Glomerular endothelial cell (primary cell): ENCODE results near the gene CTPS1. TPM values are rescaled to one million over a fixed set of nuclear protein-coding genes. Genes with fewer than 3 reads are reported as not detected.

Source experiments
- DNase-seq: peaks from one replicate; pipeline ENCODE4 v3.0.0-alpha.2; 2011; ENCODE audit warnings: low read depth, low spot score; ENCODE audit errors: extremely low read depth
- total RNA-seq: library from RNA; depleted of rRNA; stranded (reverse); fragments of >200 nt; gene quantifications from 2 replicates; pipeline ENCODE4 v1.2.3, GENCODE V29; 2015

The CTPS1 gene
- total RNA-seq, 1 donor from 2014 or later: 69.9 TPM

DNA sequence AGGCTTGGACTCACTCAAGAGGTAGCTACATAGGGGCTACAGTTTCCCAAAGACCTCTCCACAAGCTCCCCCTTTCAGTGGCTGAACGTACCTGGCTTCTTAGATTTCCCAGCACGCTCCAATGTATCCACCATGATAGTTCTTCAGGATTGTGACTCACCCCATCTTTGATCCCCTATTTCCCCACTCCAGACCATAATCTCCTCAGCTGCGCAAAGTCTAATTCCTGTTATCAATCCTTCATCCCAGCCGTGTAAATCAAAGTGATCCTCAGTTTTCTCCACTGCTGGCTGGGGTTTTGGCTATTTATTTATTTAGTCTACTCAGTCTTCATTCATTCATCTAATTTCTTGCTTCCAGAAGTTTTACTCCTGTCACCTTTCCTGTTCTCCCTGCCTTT is 13.1 kb upstream of the CTPS1 start:
- no peak for DNase-seq

- DNase-seq: no peak
Observed at GRCh38 chr1:40969445-40969844, 10.1 kb upstream of the CTPS1 start.

DNA sequence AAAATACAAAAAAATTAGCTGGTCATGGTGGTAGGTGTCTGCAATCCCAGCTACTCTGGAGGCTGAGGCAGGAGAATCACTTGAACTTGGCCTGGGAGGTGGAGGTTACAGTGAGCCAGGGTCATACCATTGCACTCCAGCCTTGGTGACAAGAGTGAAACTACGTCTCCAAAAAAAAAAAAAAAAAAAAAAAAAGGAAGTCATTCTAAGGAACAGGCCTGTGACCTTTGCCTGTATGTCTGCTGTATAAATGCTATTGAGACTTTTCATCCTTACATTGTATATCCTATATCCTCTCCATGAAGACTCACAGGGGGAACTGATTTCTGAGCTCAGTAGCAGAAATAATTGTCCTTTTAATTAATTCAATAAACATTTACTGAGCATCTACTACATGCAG is 7.5 kb upstream of the CTPS1 start:
- DNase-seq: no peak

DNA sequence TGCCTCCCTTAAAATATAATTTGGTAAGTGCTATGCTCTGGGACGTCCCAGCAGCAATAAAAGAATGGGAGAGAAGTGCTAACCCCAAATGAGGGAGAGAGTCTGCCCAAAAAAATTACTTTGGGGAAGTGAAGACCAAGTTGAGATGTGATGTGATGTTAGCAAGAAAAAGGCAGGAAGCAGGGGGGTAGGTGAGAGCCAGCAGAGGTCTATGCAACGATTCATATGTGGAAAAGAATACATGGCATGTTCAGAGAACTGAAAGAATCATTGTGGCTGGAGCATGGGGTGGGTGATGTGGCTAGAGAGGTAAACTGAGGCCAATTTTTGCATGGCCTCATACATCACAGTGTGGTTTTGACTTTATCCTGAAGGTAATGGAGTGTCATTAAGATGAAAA is 5.6 kb upstream of the CTPS1 start:
- DNase-seq: no peak

- no peak for DNase-seq
Observed at GRCh38 chr1:40974945-40975344, 4.6 kb upstream of the CTPS1 start.

GRCh38 chr1:40976952-40977690 is 2.4 kb upstream of the CTPS1 start:
- DNase-seq: no peak

DNA sequence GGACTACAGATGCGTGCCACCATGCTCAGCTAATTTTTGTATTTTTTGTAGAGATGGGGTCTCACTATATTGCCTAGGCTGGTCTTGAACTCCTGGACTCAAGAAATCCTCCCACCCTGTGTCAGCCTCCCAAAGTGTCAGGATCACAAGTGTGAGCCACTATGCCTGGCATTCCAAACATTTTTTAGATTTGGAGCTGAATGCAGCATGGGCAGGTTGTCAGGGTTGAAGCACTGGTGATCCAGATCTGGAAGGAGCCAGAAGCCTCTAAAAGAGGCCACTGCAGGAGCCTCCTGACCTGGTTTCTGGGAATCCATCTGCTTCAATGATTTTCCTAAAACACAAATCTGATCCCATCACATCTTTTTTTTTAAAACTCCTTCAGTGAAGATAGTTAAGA is 1.8 kb upstream of the CTPS1 start:
- no peak for DNase-seq

- no peak for DNase-seq
Observed at GRCh38 chr1:40978886-40979240, 633 bp upstream of the CTPS1 start.

DNA sequence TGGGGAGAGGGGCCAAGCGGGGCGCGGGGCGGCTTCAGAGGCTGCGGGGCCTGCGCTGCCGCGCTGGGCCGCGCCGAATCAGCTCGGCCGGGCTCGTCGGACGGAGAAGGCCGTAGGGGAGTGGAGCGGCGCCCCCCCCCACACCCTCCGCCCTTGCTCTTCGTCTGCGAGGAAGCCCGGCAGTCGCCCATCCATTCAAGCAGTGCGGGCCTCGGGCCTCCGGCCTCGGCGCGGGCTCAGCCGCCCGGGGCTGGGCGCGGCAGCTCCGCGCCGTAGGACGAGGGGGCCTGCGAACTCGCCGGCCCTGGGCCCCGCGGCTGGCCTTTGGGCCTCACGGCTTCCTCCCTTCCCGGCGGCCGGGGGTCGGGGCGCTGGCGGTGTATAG is 564 bp downstream of the CTPS1 start:
- no peak for DNase-seq

DNA sequence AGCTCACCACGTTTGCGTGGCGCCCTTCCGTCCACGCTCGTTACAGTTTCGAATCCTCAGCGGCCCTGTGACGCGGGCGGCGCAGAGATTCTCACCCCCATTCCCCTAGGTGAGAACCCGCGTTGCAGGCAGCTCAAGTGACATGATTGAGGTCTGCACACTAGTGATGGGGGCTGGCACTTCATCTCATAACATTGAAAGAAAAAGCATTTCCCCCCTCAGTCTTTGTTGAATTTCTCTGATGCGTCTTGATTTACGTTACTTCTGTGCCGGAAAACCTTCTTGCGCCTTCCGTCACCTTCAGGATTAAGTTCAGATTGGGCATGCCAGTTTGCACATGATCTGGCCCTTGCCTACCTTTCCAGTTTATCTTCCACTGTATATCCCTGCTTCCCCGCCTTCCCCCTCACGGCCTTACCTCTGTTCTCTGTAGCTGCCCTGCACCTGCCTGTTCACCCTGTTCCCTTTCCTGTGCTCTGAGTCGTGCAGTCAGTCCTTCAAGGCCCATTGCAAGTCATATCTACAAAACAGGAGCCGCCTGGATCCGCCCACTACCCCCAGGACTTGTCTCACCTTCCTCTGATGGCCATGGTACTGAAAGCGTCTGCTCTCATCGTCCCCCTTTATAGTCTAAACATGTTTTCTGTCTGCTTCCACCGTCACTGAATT is 1.1 kb downstream of the CTPS1 start:
- no peak for DNase-seq

GRCh38 chr1:40981691-40982448 is 2.4 kb downstream of the CTPS1 start:
- no peak for DNase-seq

GRCh38 chr1:40982721-40983120 is 3.2 kb downstream of the CTPS1 start:
- DNase-seq: no peak

- DNase-seq: no peak
Observed at GRCh38 chr1:40983286-40983685, 3.8 kb downstream of the CTPS1 start.

GRCh38 chr1:40984066-40984465 is 4.6 kb downstream of the CTPS1 start:
- no peak for DNase-seq

DNA sequence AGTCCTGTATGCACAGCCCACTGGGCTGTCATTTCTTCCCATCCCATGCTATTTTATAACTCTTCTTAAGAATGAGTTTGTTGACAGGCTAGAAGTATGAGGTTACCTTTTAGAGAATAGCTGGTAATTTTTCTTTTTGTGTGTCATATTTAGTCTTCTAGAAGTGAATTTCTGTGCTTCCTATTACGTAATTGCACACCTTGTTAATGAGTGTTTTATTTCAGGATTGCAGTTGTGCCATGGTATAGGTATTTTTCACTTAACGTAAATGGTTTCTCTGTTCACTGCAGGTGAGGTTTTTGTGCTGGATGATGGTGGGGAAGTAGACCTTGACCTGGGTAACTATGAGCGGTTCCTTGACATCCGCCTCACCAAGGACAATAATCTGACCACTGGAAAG is 5.0 kb downstream of the CTPS1 start:
- no peak for DNase-seq

GRCh38 chr1:40985161-40985560 is 5.7 kb downstream of the CTPS1 start:
- no peak for DNase-seq

DNA sequence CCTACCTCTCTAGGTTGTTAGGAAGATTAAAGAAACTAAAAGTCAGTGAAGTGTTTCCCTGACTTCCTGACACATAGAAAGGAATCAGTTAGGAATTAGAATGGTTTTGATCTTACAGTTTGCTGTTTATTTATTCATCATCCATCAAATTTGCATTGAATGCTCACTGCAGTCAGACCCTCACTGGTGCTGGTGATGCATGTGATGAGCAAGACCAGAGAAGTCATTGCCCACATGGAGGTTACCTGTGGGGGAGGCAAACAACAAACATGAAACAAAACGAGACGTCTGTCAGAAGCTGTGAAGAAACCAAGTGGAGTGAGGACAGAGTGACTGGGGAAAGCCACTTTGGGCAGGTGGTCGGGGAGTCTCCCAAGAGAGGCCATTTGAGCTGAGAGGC is 6.4 kb downstream of the CTPS1 start:
- DNase-seq: no peak

DNA sequence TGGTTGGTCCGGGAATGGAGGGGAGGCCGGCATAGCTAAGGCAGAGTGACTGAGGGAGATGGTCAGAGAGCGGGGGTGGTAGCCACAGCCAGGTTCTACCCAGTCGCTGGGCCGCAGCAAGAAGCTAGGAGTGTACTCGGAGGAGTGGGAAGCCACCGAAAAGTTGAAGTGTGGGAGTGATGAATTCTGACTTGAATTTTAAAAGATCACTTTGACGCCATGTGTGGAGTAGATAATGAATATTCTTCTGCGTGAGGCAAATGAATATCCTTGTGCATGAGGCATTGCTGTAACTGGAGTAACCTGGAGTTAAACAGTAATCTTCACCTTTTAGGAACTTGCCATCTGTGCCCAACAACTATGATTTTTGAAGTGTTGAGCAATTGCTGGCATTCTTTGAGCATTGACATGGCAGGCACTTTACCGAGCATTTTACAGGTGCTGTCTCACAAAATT is 6.9 kb downstream of the CTPS1 start:
- no peak for DNase-seq

DNA sequence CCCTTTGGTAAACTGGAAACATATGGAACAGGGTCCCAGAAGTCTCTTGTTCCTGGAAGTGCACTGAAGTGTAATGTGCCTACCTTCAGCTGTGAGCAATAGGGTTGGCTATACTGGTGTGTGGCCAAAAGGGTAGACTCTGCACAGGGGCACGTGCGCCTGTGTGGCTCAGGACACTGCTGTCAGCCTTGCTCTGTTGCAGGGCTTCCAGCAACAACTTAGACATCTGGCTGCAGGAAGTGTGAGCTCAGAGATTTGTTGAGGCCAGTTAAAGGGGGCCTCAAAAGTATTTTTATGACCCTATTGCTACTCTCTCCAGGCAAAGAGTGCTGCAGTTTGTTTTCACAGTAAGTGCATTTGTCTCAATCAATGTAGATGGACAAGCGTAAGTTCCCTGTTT is 7.5 kb downstream of the CTPS1 start:
- DNase-seq: no peak

DNA sequence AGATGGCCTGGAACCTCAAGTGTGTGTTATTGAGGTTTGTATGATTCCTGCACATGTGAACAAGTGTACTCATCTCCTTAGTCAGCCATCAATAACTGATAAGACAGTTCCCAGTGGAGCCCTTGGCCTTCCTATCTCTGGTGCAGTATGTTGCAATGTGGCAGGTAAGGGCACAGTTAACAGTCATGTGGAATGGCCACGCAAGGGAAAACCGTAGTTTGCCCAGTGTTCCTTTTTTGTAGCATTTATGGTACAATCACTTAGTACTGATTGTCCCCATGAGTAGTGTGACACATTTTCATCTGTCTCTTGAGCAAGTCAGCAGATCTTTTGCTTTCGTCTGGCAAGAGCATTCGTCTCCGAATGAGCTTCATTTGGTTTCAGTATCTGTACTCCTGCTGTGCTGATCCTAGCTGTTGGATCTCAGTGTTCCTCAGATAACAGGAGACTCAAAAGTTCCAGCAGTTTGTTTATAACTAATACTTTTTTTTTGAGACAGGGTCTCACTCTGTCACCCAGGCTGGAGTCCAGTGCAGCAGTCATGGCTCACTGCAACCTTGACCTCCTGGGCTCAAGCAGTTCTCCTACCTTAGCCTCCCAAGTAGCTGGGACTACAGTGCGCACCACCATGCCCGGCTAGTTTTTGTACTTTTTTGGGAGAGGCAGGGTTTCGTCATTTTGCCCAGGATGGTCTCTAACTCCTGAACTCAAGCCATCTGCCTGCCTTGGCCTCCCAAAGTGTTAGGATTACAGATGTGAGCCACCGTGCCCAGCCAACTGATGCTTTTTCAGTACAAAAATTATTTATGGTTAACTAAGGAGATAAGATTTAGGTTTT is 8.2 kb downstream of the CTPS1 start:
- DNase-seq: no peak

- no peak for DNase-seq
Observed at GRCh38 chr1:40988280-40988679, 8.8 kb downstream of the CTPS1 start.
